ENCODE measurements around the gene PLD5. TPM values are rescaled to one million over a fixed set of nuclear protein-coding genes. Genes with fewer than 3 reads are reported as not detected.

Gene PLD5
- total RNA-seq (2022; extraction: Qiagen RNA extraction) = 1.9 to 2.5 TPM (median 2.0 TPM) in 5 replicates

DNA sequence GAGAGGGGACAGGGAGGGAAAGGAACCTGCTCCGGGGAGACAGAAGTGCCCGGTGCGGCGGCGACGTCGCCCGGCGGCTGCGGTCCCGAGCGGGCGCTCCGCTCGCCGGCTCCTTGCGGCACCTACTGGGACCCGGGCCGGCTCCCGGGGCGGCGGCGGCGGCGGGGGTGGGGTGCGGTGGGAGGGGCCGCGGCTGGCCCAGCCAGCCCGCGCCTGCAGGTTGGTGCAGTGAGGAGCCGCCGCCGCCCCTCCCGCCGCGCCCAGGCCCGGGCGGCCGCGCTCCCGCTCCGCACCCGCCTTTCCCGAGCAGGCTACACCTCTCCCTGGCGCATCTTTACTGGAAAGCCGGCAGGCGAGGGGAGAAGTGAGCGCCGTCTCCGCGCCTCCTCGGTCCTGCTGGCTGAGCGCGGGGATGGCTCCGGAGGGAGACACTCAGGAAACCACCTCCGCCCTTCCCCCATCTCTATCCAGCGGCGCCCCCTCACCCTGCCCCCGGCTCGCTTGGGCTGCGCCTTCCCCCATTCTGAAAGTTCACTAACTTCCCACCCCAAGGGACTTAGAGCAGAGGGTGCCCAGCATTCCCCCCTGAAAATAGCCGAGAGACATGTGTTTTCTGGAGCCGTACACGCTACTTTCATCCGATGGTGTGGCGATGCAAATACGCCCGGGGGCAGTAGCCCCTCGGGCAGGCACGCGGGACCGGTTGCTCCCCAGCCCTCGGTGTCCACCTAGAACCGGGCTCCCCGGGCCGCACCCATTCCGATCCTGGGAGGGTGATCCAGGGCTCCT lies at the start of gene PLD5:
Gene PLD5, minus strand, starts transcription at position 127 of the 789 bp plus-strand sequence.

Measured in A549 treated with Hydrocortisone at 1 μM for 4 hours (cell line).